Tibial nerve (tissue), 4 donors: ENCODE results near the gene CCDC112. TPM values are rescaled to one million over a fixed set of nuclear protein-coding genes. Genes with fewer than 3 reads are reported as not detected.

ENCODE experiments used
- DNase-seq, 2 donors: peaks; one replicate each; pipeline ENCODE4 v3.0.0-alpha.2; 2019; ENCODE audit warnings: low spot score in 2 of 2
- H3K27ac ChIP-seq, 4 donors: fragments of 200-600 bp; sonication (generic) in 3 of 4; one replicate each; pipeline ENCODE4 v1.5.1; 2017 to 2019; ENCODE audit warnings: mild to moderate bottlenecking in 1 of 4
- H3K27me3 ChIP-seq, 2 donors: fragments of 200-600 bp; sonication (generic) in 1 of 2; one replicate each; pipeline versions ENCODE4 v1.5.1 to v1.6.0; 2017 to 2019
- H3K36me3 ChIP-seq, 3 donors: fragments of 200-600 bp; sonication (generic); one replicate each; pipeline ENCODE4 v1.5.1; 2018 to 2019
- H3K4me1 ChIP-seq, 4 donors: fragments of 200-600 bp; sonication (generic) in 3 of 4; one replicate each; pipeline ENCODE4 v1.5.1; 2017 to 2019
- H3K4me3 ChIP-seq, 4 donors: fragments of 200-600 bp; sonication (generic) in 3 of 4; one replicate each; pipeline ENCODE4 v1.5.1; 2017 to 2019; ENCODE audit warnings: mild to moderate bottlenecking in 1 of 4, moderate library complexity in 1 of 4
- H3K9me3 ChIP-seq, 4 donors: fragments of 200-600 bp; sonication (generic) in 3 of 4; one replicate each; pipeline ENCODE4 v1.5.1; 2017 to 2019
- CTCF ChIP-seq, 5 experiments: fragments of 200-600 bp in 3 of 5; fragments of 450-650 bp in 2 of 5; sonication (generic) in 3 of 5; IDR thresholded peaks; one replicate each; pipeline ENCODE4 v1.5.1; 2016 to 2019; ENCODE audit warnings: antibody characterized with exemption in 5 of 5, mild to moderate bottlenecking in 3 of 5, moderate library complexity in 2 of 5
- EP300 ChIP-seq, 2 donors: sonication (generic); formaldehyde crosslinking; IDR thresholded peaks; one replicate each; pipeline ENCODE4 v1.6.1; 2017; ENCODE audit warnings: antibody characterized with exemption in 2 of 2, mild to moderate bottlenecking in 1 of 2
- POLR2A ChIP-seq, 2 donors: fragments of 450-650 bp; IDR thresholded peaks; one replicate each; pipeline ENCODE4 v1.6.1; 2017; ENCODE audit warnings: antibody characterized with exemption in 2 of 2, mild to moderate bottlenecking in 2 of 2, moderate library complexity in 2 of 2
- WGBS, 2 donors: methylation state at CpG; one replicate each; pipeline ENCODE4 v1.1.5; 2018; 5-methylcytosine and 5-hydroxymethylcytosine counted together
- total RNA-seq, 4 donors: library from RNA; depleted of rRNA; stranded (reverse); fragments of >200 nt; gene quantifications; one replicate each; pipeline ENCODE4 v1.1.0, GENCODE V29; 2016

The CCDC112 gene
- total RNA-seq, 4 donors from 2014 or later, result 5.7 to 15.0 (median 13.8) TPM

- peaks cover 0 to 10% (median 5%) of the 10 kb centered on the region in 4 donors for H3K4me1 ChIP-seq
- H3K4me3 ChIP-seq, result no peak overlapping the region
- H3K27ac ChIP-seq, result no peak overlapping the region
Measured at GRCh38 chr5:115291397-115291796, 5.1 kb downstream of the CCDC112 start.

GRCh38 chr5:115289104-115289503, 7.3 kb downstream of the CCDC112 start:
- TF ChIP-seq CTCF (IDR thresholded peaks at IDR 0.05), result no peak
- no peak for TF ChIP-seq EP300 (IDR thresholded peaks at IDR 0.05)
- TF ChIP-seq POLR2A (IDR thresholded peaks at IDR 0.05), result no peak
- Histone ChIP-seq H3K4me1 (no peaks in the 10 kb centered on the region), H3K9me3 (peaks cover 0 to 13% (median 0%) of the 10 kb centered on the region in 4 donors), H3K36me3 (peaks cover 0 to 4% (median 0%) of the 10 kb centered on the region in 3 donors), H3K4me3 (no peak overlapping the region), H3K27ac (no peak overlapping the region), H3K27me3 (no peaks in the 10 kb centered on the region)
- no peak for DNase-seq
- WGBS, 2 donors, result 93 to 94% methylated on average over 4 of the region's 4 CpGs

More at GRCh38 chr5:115291397-115291796, 5.1 kb downstream of the CCDC112 start:
- no peaks in the 10 kb centered on the region for H3K27me3 ChIP-seq
- peaks cover 0 to 4% (median 0%) of the 10 kb centered on the region in 3 donors for H3K36me3 ChIP-seq
- TF ChIP-seq CTCF (IDR thresholded peaks at IDR 0.05) (no peak), POLR2A (IDR thresholded peaks at IDR 0.05) (no peak), EP300 (IDR thresholded peaks at IDR 0.05) (no peak)
- DNase-seq, result no peak
- peaks cover 0 to 13% (median 0%) of the 10 kb centered on the region in 4 donors for H3K9me3 ChIP-seq

GRCh38 chr5:115284021-115284420, 12.4 kb downstream of the CCDC112 start:
- Histone ChIP-seq H3K27ac (no peak overlapping the region), H3K27me3 (no peaks in the 10 kb centered on the region), H3K9me3 (no peaks in the 10 kb centered on the region), H3K4me3 (no peak overlapping the region), H3K4me1 (no peaks in the 10 kb centered on the region), H3K36me3 (no peaks in the 10 kb centered on the region)
- no peak for TF ChIP-seq EP300 (IDR thresholded peaks at IDR 0.05)
- TF ChIP-seq POLR2A (IDR thresholded peaks at IDR 0.05), result no peak
- WGBS, 2 donors, result 90 to 93% methylated on average over 1 of the region's 1 CpG
- no peak for DNase-seq

- H3K9me3 ChIP-seq, result no peaks in the 10 kb centered on the region
- no peak for TF ChIP-seq EP300 (IDR thresholded peaks at IDR 0.05)
- no peak for TF ChIP-seq CTCF (IDR thresholded peaks at IDR 0.05)
- no peak for TF ChIP-seq POLR2A (IDR thresholded peaks at IDR 0.05)
- H3K36me3 ChIP-seq, result no peaks in the 10 kb centered on the region
- H3K4me1 ChIP-seq, result no peaks in the 10 kb centered on the region
- H3K27ac ChIP-seq, result no peak overlapping the region
- no peak overlapping the region for H3K4me3 ChIP-seq
- no peaks in the 10 kb centered on the region for H3K27me3 ChIP-seq
- DNase-seq, result no peak
- WGBS, 2 donors, result 90 to 95% methylated on average over 1 of the region's 1 CpG
Measured at GRCh38 chr5:115282131-115282530, 14.3 kb downstream of the CCDC112 start.

- WGBS, 2 donors, result 87% methylated on average over 3 of the region's 3 CpGs
- Histone ChIP-seq H3K36me3 (peaks cover 0 to 25% (median 0%) of the 10 kb centered on the region in 3 donors), H3K4me1 (no peaks in the 10 kb centered on the region), H3K27me3 (no peaks in the 10 kb centered on the region), H3K27ac (no peak overlapping the region), H3K4me3 (no peak overlapping the region), H3K9me3 (no peaks in the 10 kb centered on the region)
- DNase-seq, result no peak
- TF ChIP-seq EP300 (IDR thresholded peaks at IDR 0.05) (no peak), POLR2A (IDR thresholded peaks at IDR 0.05) (no peak), CTCF (IDR thresholded peaks at IDR 0.05) (no peak)
Measured at GRCh38 chr5:115274584-115274983, 21.9 kb downstream of the CCDC112 start.
